GM12892 (cell line): ENCODE results near the gene KATNIP.

ENCODE experiments used
- POLR2A ChIP-seq: IDR thresholded peaks from 2 replicates; pipeline ENCODE4 v1.6.1; 2011; ENCODE audit warnings: low read depth, low read length, control low read depth
- POLR2AphosphoS5 ChIP-seq: IDR thresholded peaks from 2 replicates; pipeline ENCODE4 v1.6.1; 2011; ENCODE audit warnings: low read depth, low read length, control low read depth
- TAF1 ChIP-seq: IDR thresholded peaks from 2 replicates; pipeline ENCODE4 v1.6.1; 2011; ENCODE audit warnings: low read depth, mild to moderate bottlenecking, control low read depth, low read length, borderline replicate concordance

DNA sequence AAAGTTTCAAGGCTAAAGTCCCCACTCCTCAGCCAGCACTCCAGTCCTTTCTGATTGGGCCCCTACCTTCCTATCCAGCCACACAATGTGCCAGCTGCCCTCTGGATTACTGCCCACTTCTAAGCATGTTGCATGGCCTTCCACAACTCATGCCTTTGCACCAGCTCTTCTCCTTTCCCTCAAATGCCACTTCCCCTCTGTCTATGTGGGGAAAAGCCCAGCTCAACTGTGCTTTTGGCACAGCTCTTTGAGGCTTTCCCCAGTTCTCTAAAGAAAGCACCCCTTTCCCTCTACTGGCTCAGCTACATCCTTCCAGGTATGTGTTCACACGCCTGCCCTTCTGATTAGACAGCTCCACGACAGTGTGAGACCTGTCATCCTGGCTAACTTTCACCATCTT lies 18.8 kb upstream of the KATNIP start:
- TF ChIP-seq TAF1 (no peak), POLR2A (no peak), POLR2AphosphoS5 (no peak)
